Adrenal gland (tissue), 5 donors: ENCODE results near the gene LRFN2.

Source experiments
- POLR2A ChIP-seq, 2 donors: fragments of 450-650 bp; IDR thresholded peaks; one replicate each; pipeline ENCODE4 v1.6.1; 2017; ENCODE audit warnings: antibody characterized with exemption in 2 of 2, mild to moderate bottlenecking in 2 of 2, moderate library complexity in 1 of 2
- TF ChIP-seq, protein P1 (sequence below), 6 experiments: fragments of 450-650 bp in 4 of 6; fragments of 200-600 bp in 2 of 6; sonication (generic) in 1 of 6; IDR thresholded peaks; 1 replicate in 5 of 6; 2 replicates in 1 of 6; pipeline versions ENCODE4 v1.5.1 to v1.8.0; 2016 to 2021; ENCODE audit warnings: antibody characterized with exemption in 6 of 6, mild to moderate bottlenecking in 2 of 6, moderate library complexity in 1 of 6
- donor health status: DM: no; HTN: no; CAD: no.

DNA sequence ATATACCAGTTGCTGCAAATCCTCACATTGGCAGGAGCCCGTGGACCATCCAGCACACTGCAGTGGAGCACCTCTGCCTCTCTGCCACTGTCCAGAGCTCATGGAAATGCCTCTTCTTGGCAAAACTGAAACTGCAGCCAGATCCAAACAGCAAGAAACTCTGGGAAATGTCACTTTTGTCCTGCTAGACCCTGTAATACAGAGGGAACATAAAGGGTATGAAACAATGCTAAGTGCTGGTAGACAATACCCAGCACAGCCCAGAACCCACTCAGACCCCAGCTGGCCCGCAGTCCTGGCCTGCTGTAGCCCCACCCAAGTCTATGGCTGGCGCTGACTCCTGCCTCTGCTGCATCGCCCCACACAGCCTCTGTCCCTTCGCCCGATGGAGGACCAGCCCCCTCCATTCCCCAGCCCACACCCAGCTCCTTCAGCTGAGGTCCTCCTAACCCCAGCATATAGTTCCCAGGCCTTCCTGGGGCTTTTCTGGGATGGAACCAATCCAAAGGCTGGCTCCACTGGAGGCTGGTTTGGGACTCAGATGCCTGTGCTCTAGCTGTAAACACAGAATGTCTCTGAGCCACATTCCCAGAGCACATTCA, 242.5 kb downstream of the LRFN2 start:
- TF ChIP-seq, protein P1, sequence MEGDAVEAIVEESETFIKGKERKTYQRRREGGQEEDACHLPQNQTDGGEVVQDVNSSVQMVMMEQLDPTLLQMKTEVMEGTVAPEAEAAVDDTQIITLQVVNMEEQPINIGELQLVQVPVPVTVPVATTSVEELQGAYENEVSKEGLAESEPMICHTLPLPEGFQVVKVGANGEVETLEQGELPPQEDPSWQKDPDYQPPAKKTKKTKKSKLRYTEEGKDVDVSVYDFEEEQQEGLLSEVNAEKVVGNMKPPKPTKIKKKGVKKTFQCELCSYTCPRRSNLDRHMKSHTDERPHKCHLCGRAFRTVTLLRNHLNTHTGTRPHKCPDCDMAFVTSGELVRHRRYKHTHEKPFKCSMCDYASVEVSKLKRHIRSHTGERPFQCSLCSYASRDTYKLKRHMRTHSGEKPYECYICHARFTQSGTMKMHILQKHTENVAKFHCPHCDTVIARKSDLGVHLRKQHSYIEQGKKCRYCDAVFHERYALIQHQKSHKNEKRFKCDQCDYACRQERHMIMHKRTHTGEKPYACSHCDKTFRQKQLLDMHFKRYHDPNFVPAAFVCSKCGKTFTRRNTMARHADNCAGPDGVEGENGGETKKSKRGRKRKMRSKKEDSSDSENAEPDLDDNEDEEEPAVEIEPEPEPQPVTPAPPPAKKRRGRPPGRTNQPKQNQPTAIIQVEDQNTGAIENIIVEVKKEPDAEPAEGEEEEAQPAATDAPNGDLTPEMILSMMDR (IDR thresholded peaks at IDR 0.05) = no peak
- no peak for TF ChIP-seq POLR2A (IDR thresholded peaks at IDR 0.05)
